OCI-LY1 (cell line): ENCODE measurements around the gene SUMO1.

ENCODE experiments used
- H2AFZ ChIP-seq: fragments of 200-600 bp; sonication (generic), shearing (Covaris generic); 2 replicates; pipeline ENCODE4 v1.6.0; 2014; ENCODE audit warnings: antibody characterized with exemption, mild to moderate bottlenecking, low read length
- H3F3A ChIP-seq: fragments of 200-600 bp; sonication (generic), shearing (Covaris generic); 2 replicates; pipeline ENCODE4 v1.6.0; 2014; ENCODE audit warnings: mild to moderate bottlenecking, antibody characterized with exemption, low read length, moderate library complexity; ENCODE audit not compliant: insufficient read depth
- H3K27ac ChIP-seq: fragments of 200-600 bp; sonication (generic); 2 replicates; pipeline ENCODE4 v1.5.1; 2014; ENCODE audit warnings: low read length, mixed run types, mild to moderate bottlenecking, low read depth; ENCODE audit not compliant: poor library complexity, severe bottlenecking
- H3K27me3 ChIP-seq: fragments of 200-600 bp; sonication (generic); 2 replicates; pipeline ENCODE4 v1.6.0; 2014; ENCODE audit warnings: antibody characterized with exemption, mild to moderate bottlenecking, low read length, moderate library complexity; ENCODE audit not compliant: insufficient read depth
- H3K36me3 ChIP-seq: fragments of 200-600 bp; sonication (generic); 2 replicates; pipeline ENCODE4 v1.6.1; 2014; ENCODE audit warnings: mild to moderate bottlenecking, antibody characterized with exemption, low read length, moderate library complexity, mixed read lengths; ENCODE audit not compliant: insufficient read depth
- H3K4me1 ChIP-seq: fragments of 200-600 bp; sonication (generic); 2 replicates; pipeline ENCODE4 v1.5.1; 2014; ENCODE audit warnings: mild to moderate bottlenecking, low read length, moderate library complexity; ENCODE audit not compliant: insufficient read depth, severe bottlenecking
- H3K4me2 ChIP-seq: fragments of 200-600 bp; sonication (generic), shearing (Covaris generic); 2 replicates; pipeline ENCODE4 v1.6.1; 2014; ENCODE audit warnings: low read length
- H3K4me3 ChIP-seq: fragments of 200-600 bp; sonication (generic); 2 replicates; pipeline ENCODE4 v1.5.1; 2014; ENCODE audit warnings: low read length, low read depth, mild to moderate bottlenecking, mixed read lengths; ENCODE audit not compliant: poor library complexity, severe bottlenecking
- H3K79me2 ChIP-seq: fragments of 200-600 bp; shearing (Covaris generic); 2 replicates; pipeline ENCODE4 v1.6.1; 2016; ENCODE audit warnings: mixed run types, low read length, mixed read lengths; ENCODE audit not compliant: insufficient read depth
- H3K9ac ChIP-seq: fragments of 200-600 bp; sonication (generic), shearing (Covaris generic); 2 replicates; pipeline ENCODE4 v1.6.1; 2014; ENCODE audit warnings: mild to moderate bottlenecking, low read length, mixed read lengths
- H3K9me2 ChIP-seq: fragments of 200-600 bp; sonication (generic), shearing (Covaris generic); 2 replicates; pipeline ENCODE4 v1.6.1; 2014; ENCODE audit warnings: low read depth, mild to moderate bottlenecking, low read length, mixed read lengths
- H3K9me3 ChIP-seq: fragments of 200-600 bp; shearing (Covaris generic); 2 replicates; pipeline ENCODE4 v1.6.1; 2014; ENCODE audit warnings: low read length, mixed read lengths
- H4K20me1 ChIP-seq: fragments of 200-600 bp; sonication (generic), shearing (Covaris generic); 2 replicates; pipeline ENCODE4 v1.6.0; 2016; ENCODE audit warnings: mild to moderate bottlenecking, low read length; ENCODE audit not compliant: insufficient read depth
- CTCF ChIP-seq: fragments of 200-600 bp; sonication (generic), shearing (Covaris generic); IDR thresholded peaks from 2 replicates; pipeline ENCODE4 v1.5.1; 2017; ENCODE audit warnings: mild to moderate bottlenecking, antibody characterized with exemption, low read length, moderate library complexity, mixed read lengths
- EZH2 ChIP-seq: fragments of 200-600 bp; sonication (generic), shearing (Covaris generic); IDR thresholded peaks from 2 replicates; pipeline ENCODE4 v1.8.0; 2017; ENCODE audit warnings: borderline replicate concordance, mixed run types, mild to moderate bottlenecking, antibody characterized with exemption, low read length, moderate library complexity, mixed read lengths

The SUMO1 gene

GRCh38 chr2:202169832-202170424 is 68.5 kb downstream of the SUMO1 start:
- Histone ChIP-seq H3K9me3 (no peaks in the 10 kb centered on the region), H3K9ac (no peak overlapping the region), H3K27me3 (no peaks in the 10 kb centered on the region), H2AFZ (no peak overlapping the region), H3K36me3 (no peaks in the 10 kb centered on the region), H3K79me2 (no peaks in the 10 kb centered on the region), H3K4me2 (no peak overlapping the region), H4K20me1 (no peaks in the 10 kb centered on the region), H3K4me3 (no peak overlapping the region), H3K9me2 (no peaks in the 10 kb centered on the region), H3F3A (no peaks in the 10 kb centered on the region), H3K4me1 (no peaks in the 10 kb centered on the region), H3K27ac (no peak overlapping the region)
- no peak for TF ChIP-seq EZH2
- TF ChIP-seq CTCF, result no peak

GRCh38 chr2:202169131-202169530 is 69.3 kb downstream of the SUMO1 start:
- Histone ChIP-seq H3K36me3 (no peaks in the 10 kb centered on the region), H3K27me3 (no peaks in the 10 kb centered on the region), H3K4me1 (no peaks in the 10 kb centered on the region), H4K20me1 (no peaks in the 10 kb centered on the region), H3K9me2 (no peaks in the 10 kb centered on the region), H2AFZ (no peak overlapping the region), H3K79me2 (no peaks in the 10 kb centered on the region), H3K4me2 (no peak overlapping the region), H3K4me3 (no peak overlapping the region), H3K9me3 (no peaks in the 10 kb centered on the region), H3F3A (no peaks in the 10 kb centered on the region), H3K9ac (no peak overlapping the region), H3K27ac (no peak overlapping the region)
- TF ChIP-seq CTCF (no peak), EZH2 (no peak)

- no peak overlapping the region for H2AFZ ChIP-seq
- no peak overlapping the region for H3K4me2 ChIP-seq
- no peaks in the 10 kb centered on the region for H3K36me3 ChIP-seq
- H3K27me3 ChIP-seq, result no peaks in the 10 kb centered on the region
- no peaks in the 10 kb centered on the region for H3K4me1 ChIP-seq
- no peaks in the 10 kb centered on the region for H3F3A ChIP-seq
- no peaks in the 10 kb centered on the region for H3K79me2 ChIP-seq
- no peaks in the 10 kb centered on the region for H4K20me1 ChIP-seq
- H3K9me3 ChIP-seq, result no peaks in the 10 kb centered on the region
- no peak overlapping the region for H3K27ac ChIP-seq
- no peak overlapping the region for H3K9ac ChIP-seq
- no peaks in the 10 kb centered on the region for H3K9me2 ChIP-seq
- no peak for TF ChIP-seq CTCF
- TF ChIP-seq EZH2, result no peak
- H3K4me3 ChIP-seq, result no peak overlapping the region
Observed at GRCh38 chr2:202165945-202166344, 72.5 kb downstream of the SUMO1 start.
